Neural cell (in vitro differentiated cells): ENCODE data around the gene FN3KRP. TPM values are rescaled to one million over a fixed set of nuclear protein-coding genes. Genes with fewer than 3 reads are reported as not detected.

Experiments used
- H2AFZ ChIP-seq: fragments of 200-600, 300-800 bp; sonication (generic), shearing (Covaris generic); 2 replicates; pipeline ENCODE4 v1.6.0; 2014; ENCODE audit warnings: low read depth, mild to moderate bottlenecking, antibody characterized with exemption, low read length, moderate library complexity
- H3F3A ChIP-seq: fragments of 200-600 bp; shearing (Covaris generic); 2 replicates; pipeline ENCODE4 v1.6.1; 2016; ENCODE audit warnings: mild to moderate bottlenecking, moderate library complexity, mixed read lengths, antibody characterized with exemption, low read length; ENCODE audit not compliant: insufficient read depth, poor library complexity, severe bottlenecking
- H3K27ac ChIP-seq: fragments of 200-600, 300-800 bp; sonication (generic), shearing (Covaris generic); 2 replicates; pipeline ENCODE4 v1.5.1; 2014; ENCODE audit warnings: mild to moderate bottlenecking, low read length, moderate library complexity
- H3K27me3 ChIP-seq: fragments of 300-800, 200-600 bp; sonication (generic), shearing (Covaris generic); 2 replicates; pipeline ENCODE4 v1.6.0; 2014; ENCODE audit warnings: mild to moderate bottlenecking, low read depth, low read length, moderate library complexity; ENCODE audit not compliant: insufficient read depth
- H3K36me3 ChIP-seq: fragments of 300-800, 200-600 bp; sonication (generic), shearing (Covaris generic); 2 replicates; pipeline ENCODE4 v1.5.1; 2014; ENCODE audit warnings: mild to moderate bottlenecking, antibody characterized with exemption, low read length, moderate library complexity; ENCODE audit not compliant: insufficient read depth
- H3K4me2 ChIP-seq: fragments of 300-800, 200-600 bp; sonication (generic), shearing (Covaris generic); 2 replicates; pipeline ENCODE4 v1.6.0; 2014; ENCODE audit warnings: mild to moderate bottlenecking, low read length
- H3K4me3 ChIP-seq: fragments of 300-800, 200-600 bp; sonication (generic), shearing (Covaris generic); 2 replicates; pipeline ENCODE4 v1.5.1; 2014; ENCODE audit warnings: mild to moderate bottlenecking, low read length, moderate library complexity
- H3K79me2 ChIP-seq: fragments of 200-600 bp; shearing (Covaris generic); replicated peaks from 2 replicates; pipeline ENCODE4 v1.6.0; 2014; ENCODE audit warnings: mild to moderate bottlenecking, low read length, moderate library complexity; ENCODE audit not compliant: insufficient read depth
- H3K9ac ChIP-seq: fragments of 300-800, 200-600 bp; sonication (generic), shearing (Covaris generic); 2 replicates; pipeline ENCODE4 v1.6.1; 2016; ENCODE audit warnings: mild to moderate bottlenecking, low read length, mixed read lengths
- H3K9me2 ChIP-seq: fragments of 200-600 bp; shearing (Covaris generic); 2 replicates; pipeline ENCODE4 v1.6.1; 2016; ENCODE audit warnings: mild to moderate bottlenecking, low read length, mixed read lengths; ENCODE audit not compliant: insufficient read depth
- H3K9me3 ChIP-seq: fragments of 200-600, 300-800 bp; sonication (generic), shearing (Covaris generic); 2 replicates; pipeline ENCODE4 v1.6.1; 2016; ENCODE audit warnings: mild to moderate bottlenecking, mixed run types, low read length, moderate library complexity, mixed read lengths
- H4K20me1 ChIP-seq: fragments of 200-600 bp; shearing (Covaris generic); 2 replicates; pipeline ENCODE4 v1.6.1; 2016; ENCODE audit warnings: mild to moderate bottlenecking, mixed run types; ENCODE audit not compliant: insufficient read depth
- CTCF ChIP-seq: fragments of 450-650 bp; IDR thresholded peaks from 2 replicates; pipeline ENCODE4 v1.5.1; 2014; ENCODE audit warnings: antibody characterized with exemption, mild to moderate bottlenecking, moderate library complexity; ENCODE audit not compliant: poor library complexity, severe bottlenecking
- EP300 ChIP-seq: fragments of 450-650 bp; conservative IDR thresholded peaks from 2 replicates; pipeline ENCODE4 v1.6.1; 2014; ENCODE audit warnings: antibody characterized with exemption, mild to moderate bottlenecking, moderate library complexity; ENCODE audit not compliant: poor library complexity, severe bottlenecking
- EZH2 ChIP-seq: fragments of 200-600, 300-800 bp; shearing (Covaris generic), sonication (generic); IDR thresholded peaks from 2 replicates; pipeline ENCODE4 v1.6.1; 2014; ENCODE audit warnings: antibody characterized with exemption, low read length, borderline replicate concordance, mild to moderate bottlenecking; ENCODE audit not compliant: insufficient read depth, poor library complexity, severe bottlenecking
- MXI1 ChIP-seq: fragments of 450-650 bp; conservative IDR thresholded peaks from 2 replicates; pipeline ENCODE4 v1.6.1; 2014; ENCODE audit warnings: antibody characterized with exemption, mild to moderate bottlenecking; ENCODE audit not compliant: poor library complexity, severe bottlenecking
- POLR2AphosphoS5 ChIP-seq: IDR thresholded peaks from 2 replicates; pipeline ENCODE4 v1.6.1; 2012
- RAD21 ChIP-seq: fragments of 450-650 bp; conservative IDR thresholded peaks from 2 replicates; pipeline ENCODE4 v1.6.1; 2014; ENCODE audit warnings: antibody characterized with exemption, mild to moderate bottlenecking, moderate library complexity
- SMC3 ChIP-seq: fragments of 450-650 bp; conservative IDR thresholded peaks from 2 replicates; pipeline ENCODE4 v1.6.1; 2014; ENCODE audit warnings: antibody characterized with exemption, mild to moderate bottlenecking, moderate library complexity; ENCODE audit not compliant: poor library complexity
- TAF1 ChIP-seq: IDR thresholded peaks from 2 replicates; pipeline ENCODE4 v1.6.1; 2012; ENCODE audit warnings: low read depth
- polyA plus RNA-seq: library from polyadenylated mRNA; depleted of rRNA; stranded (reverse); fragments of >200 nt; gene quantifications from 2 replicates; pipeline ENCODE4 v1.2.3, GENCODE V29; 2014
- TF ChIP-seq, protein P1 (sequence below): IDR thresholded peaks from 2 replicates; pipeline ENCODE4 v1.6.1; 2012; ENCODE audit warnings: borderline replicate concordance

FN3KRP gene
- polyA plus RNA-seq, 1 donor from 2014 or later = 32.7 TPM

DNA sequence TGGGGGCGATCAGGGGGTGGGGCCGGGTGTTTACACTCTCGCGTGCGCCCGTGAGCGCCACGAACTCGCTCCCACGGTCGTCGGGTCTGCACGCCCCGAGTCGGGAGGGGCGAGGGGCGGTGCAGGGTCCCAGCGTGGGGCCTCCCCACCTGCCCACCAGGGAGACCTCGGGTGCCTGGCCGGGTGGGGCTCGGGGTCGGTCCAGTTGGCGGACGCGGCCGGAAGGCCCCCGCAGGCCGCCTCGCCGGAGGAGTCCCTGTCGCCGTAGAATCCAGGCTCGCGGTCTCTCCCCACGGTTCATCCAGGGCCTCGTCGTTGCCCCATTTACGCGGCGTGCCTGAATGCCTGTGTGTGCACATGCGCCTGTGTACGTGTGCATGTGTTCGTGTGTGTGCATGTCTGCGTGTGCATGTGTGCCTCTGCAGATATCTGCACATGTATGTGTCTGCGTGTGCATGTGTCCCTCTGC is 17.5 kb upstream of the FN3KRP start:
- Histone ChIP-seq H4K20me1 (no peaks in the 10 kb centered on the region), H3K36me3 (no peaks in the 10 kb centered on the region), H3K9me3 (no peaks in the 10 kb centered on the region), H3K27me3 (peaks cover 8% of the 10 kb centered on the region), H3K4me2 (peak overlapping the region; percentile 48), H3K27ac (no peak overlapping the region), H3K4me3 (peak overlapping the region; percentile 93), H3K9me2 (no peaks in the 10 kb centered on the region), H3F3A (no peaks in the 10 kb centered on the region), H3K9ac (peak overlapping the region; percentile 65), H3K79me2 (peaks cover 8% of the 10 kb centered on the region), H2AFZ (peak overlapping the region; percentile 40)
- TF ChIP-seq POLR2AphosphoS5 = peak; percentile 44
- TF ChIP-seq EP300 = no peak
- TF ChIP-seq SMC3 = peak; percentile 24
- TF ChIP-seq MXI1 = peak; percentile 86

DNA sequence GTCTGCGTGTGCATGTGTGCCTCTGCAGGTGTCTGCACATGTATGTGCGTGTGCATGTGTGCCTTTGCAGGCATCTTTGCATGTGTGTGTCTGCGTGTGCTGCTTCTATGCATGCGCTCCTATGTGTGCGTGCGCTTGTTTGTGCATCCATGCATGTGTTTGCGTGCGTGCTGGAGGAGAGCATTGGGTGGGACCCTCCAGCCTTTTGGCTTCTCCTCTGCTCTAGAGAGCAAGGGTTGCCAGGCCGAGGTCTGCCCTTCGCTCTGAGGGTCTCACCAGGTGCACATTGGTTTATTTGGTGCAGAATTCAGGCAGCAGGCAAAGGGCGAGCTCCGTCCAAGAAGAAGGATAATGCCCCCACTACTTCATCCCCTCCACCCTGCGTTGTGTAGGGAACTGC is 17.0 kb upstream of the FN3KRP start:
- no peaks in the 10 kb centered on the region for H4K20me1 ChIP-seq
- no peak overlapping the region for H3K27ac ChIP-seq
- peak overlapping the region; percentile 65 for H3K9ac ChIP-seq
- H3K27me3 ChIP-seq = peaks cover 8% of the 10 kb centered on the region
- H3K9me2 ChIP-seq = no peaks in the 10 kb centered on the region
- no peak for TF ChIP-seq SMC3
- no peaks in the 10 kb centered on the region for H3K9me3 ChIP-seq
- H3K36me3 ChIP-seq = no peaks in the 10 kb centered on the region
- peaks cover 7% of the 10 kb centered on the region for H3K79me2 ChIP-seq
- no peaks in the 10 kb centered on the region for H3F3A ChIP-seq
- no peak overlapping the region for H3K4me2 ChIP-seq
- H2AFZ ChIP-seq = no peak overlapping the region
- peak overlapping the region; percentile 93 for H3K4me3 ChIP-seq

DNA sequence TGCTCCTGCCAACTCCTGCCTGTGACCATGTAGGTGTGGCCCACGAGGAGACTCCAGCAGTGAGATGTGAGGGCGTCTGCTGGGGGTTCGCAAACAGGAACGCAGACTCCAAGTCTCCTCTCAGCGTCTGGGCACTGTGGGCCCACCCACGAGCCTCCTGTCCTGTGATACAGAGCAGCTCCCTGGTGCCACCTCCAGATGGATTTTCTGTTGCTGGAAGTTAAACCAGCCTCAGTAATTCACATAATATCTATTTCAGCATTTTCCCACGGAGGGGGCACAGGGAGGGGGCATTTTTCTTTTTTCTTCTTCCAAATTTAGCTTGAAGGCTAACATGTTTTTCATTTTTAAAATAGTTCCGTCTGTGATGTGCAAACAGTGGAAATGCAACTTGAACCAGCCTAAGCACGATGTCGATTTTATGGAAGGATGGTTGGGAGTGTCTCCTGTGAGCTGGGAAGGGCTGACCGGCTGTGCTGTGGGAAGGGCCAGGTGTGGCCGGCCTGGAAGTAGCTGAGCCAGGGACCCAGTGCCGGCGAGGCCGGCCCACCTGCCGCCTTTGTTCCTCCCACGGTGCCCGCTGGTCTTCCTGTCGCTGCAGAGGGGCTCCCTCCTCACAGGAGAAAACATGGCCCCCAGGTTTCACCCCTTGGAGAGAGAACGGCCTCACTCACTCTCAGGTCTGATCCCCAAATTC is 14.1 kb upstream of the FN3KRP start:
- Histone ChIP-seq H4K20me1 (no peaks in the 10 kb centered on the region), H3F3A (no peaks in the 10 kb centered on the region), H3K36me3 (no peaks in the 10 kb centered on the region), H3K27ac (no peak overlapping the region), H3K9me2 (no peaks in the 10 kb centered on the region), H3K9me3 (no peaks in the 10 kb centered on the region), H3K79me2 (no peaks in the 10 kb centered on the region), H3K9ac (no peak overlapping the region), H3K4me2 (no peak overlapping the region), H3K27me3 (peaks cover 4% of the 10 kb centered on the region), H2AFZ (no peak overlapping the region), H3K4me3 (no peak overlapping the region)
- TF ChIP-seq SMC3 = no peak

DNA sequence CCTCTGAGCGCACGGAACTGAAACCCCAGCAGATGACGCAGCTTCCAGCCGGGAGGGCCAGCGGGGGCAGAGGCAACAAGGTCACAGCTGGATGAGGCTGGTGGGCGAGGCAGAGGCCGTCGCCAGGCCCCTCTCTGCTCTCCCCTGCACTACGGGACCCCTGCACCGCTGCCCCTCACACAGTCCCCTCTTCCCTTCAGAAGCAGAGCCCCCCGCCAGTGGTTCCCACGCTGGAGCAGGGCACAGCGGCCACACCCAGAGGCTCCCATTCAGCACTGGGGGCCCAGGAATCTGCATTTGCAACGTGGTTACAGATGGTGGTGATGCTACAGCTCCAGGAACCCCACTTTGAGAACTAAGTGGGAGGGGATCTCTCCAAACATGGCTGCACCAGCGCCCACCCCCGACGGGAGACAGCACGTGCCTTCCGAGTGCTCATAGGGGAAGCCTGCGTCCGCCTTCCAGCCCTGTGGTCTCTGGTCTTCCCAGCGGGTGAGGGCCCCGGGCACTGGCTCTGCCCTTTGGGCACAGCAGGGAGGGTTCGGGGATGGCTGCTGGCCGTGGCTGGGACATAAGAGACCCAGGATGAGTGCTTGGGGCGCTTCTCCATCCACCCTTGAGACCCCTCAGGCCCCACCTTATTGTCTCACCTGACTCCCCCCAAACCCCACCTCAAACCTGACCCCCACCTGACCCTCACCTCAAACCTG is 13.3 kb upstream of the FN3KRP start:
- Histone ChIP-seq H3K9me3 (no peaks in the 10 kb centered on the region), H2AFZ (no peak overlapping the region), H3K27ac (no peak overlapping the region), H3K9me2 (no peaks in the 10 kb centered on the region), H3K79me2 (no peaks in the 10 kb centered on the region), H3K36me3 (no peaks in the 10 kb centered on the region), H3K4me3 (no peak overlapping the region), H3F3A (no peaks in the 10 kb centered on the region), H3K9ac (no peak overlapping the region), H4K20me1 (no peaks in the 10 kb centered on the region), H3K27me3 (no peaks in the 10 kb centered on the region), H3K4me2 (no peak overlapping the region)
- no peak for TF ChIP-seq MXI1
- TF ChIP-seq, protein P1, sequence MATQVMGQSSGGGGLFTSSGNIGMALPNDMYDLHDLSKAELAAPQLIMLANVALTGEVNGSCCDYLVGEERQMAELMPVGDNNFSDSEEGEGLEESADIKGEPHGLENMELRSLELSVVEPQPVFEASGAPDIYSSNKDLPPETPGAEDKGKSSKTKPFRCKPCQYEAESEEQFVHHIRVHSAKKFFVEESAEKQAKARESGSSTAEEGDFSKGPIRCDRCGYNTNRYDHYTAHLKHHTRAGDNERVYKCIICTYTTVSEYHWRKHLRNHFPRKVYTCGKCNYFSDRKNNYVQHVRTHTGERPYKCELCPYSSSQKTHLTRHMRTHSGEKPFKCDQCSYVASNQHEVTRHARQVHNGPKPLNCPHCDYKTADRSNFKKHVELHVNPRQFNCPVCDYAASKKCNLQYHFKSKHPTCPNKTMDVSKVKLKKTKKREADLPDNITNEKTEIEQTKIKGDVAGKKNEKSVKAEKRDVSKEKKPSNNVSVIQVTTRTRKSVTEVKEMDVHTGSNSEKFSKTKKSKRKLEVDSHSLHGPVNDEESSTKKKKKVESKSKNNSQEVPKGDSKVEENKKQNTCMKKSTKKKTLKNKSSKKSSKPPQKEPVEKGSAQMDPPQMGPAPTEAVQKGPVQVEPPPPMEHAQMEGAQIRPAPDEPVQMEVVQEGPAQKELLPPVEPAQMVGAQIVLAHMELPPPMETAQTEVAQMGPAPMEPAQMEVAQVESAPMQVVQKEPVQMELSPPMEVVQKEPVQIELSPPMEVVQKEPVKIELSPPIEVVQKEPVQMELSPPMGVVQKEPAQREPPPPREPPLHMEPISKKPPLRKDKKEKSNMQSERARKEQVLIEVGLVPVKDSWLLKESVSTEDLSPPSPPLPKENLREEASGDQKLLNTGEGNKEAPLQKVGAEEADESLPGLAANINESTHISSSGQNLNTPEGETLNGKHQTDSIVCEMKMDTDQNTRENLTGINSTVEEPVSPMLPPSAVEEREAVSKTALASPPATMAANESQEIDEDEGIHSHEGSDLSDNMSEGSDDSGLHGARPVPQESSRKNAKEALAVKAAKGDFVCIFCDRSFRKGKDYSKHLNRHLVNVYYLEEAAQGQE = no peak
- no peak for TF ChIP-seq RAD21
- TF ChIP-seq EZH2 = no peak
- TF ChIP-seq CTCF = no peak
- TF ChIP-seq TAF1 = no peak
- no peak for TF ChIP-seq POLR2AphosphoS5
- TF ChIP-seq EP300 = no peak
- no peak for TF ChIP-seq SMC3
